OCI-LY1 (cell line): Measurements from ENCODE around the gene FTO.

Source experiments
- H2AFZ ChIP-seq: fragments of 200-600 bp; sonication (generic), shearing (Covaris generic); 2 replicates; pipeline ENCODE4 v1.6.0; 2014; ENCODE audit warnings: antibody characterized with exemption, mild to moderate bottlenecking, low read length
- H3F3A ChIP-seq: fragments of 200-600 bp; sonication (generic), shearing (Covaris generic); 2 replicates; pipeline ENCODE4 v1.6.0; 2014; ENCODE audit warnings: mild to moderate bottlenecking, antibody characterized with exemption, low read length, moderate library complexity; ENCODE audit not compliant: insufficient read depth
- H3K27ac ChIP-seq: fragments of 200-600 bp; sonication (generic); 2 replicates; pipeline ENCODE4 v1.5.1; 2014; ENCODE audit warnings: low read length, mixed run types, mild to moderate bottlenecking, low read depth; ENCODE audit not compliant: poor library complexity, severe bottlenecking
- H3K27me3 ChIP-seq: fragments of 200-600 bp; sonication (generic); 2 replicates; pipeline ENCODE4 v1.6.0; 2014; ENCODE audit warnings: antibody characterized with exemption, mild to moderate bottlenecking, low read length, moderate library complexity; ENCODE audit not compliant: insufficient read depth
- H3K36me3 ChIP-seq: fragments of 200-600 bp; sonication (generic); 2 replicates; pipeline ENCODE4 v1.6.1; 2014; ENCODE audit warnings: mild to moderate bottlenecking, antibody characterized with exemption, low read length, moderate library complexity, mixed read lengths; ENCODE audit not compliant: insufficient read depth
- H3K4me1 ChIP-seq: fragments of 200-600 bp; sonication (generic); 2 replicates; pipeline ENCODE4 v1.5.1; 2014; ENCODE audit warnings: mild to moderate bottlenecking, low read length, moderate library complexity; ENCODE audit not compliant: insufficient read depth, severe bottlenecking
- H3K4me2 ChIP-seq: fragments of 200-600 bp; sonication (generic), shearing (Covaris generic); 2 replicates; pipeline ENCODE4 v1.6.1; 2014; ENCODE audit warnings: low read length
- H3K4me3 ChIP-seq: fragments of 200-600 bp; sonication (generic); 2 replicates; pipeline ENCODE4 v1.5.1; 2014; ENCODE audit warnings: low read length, low read depth, mild to moderate bottlenecking, mixed read lengths; ENCODE audit not compliant: poor library complexity, severe bottlenecking
- H3K79me2 ChIP-seq: fragments of 200-600 bp; shearing (Covaris generic); 2 replicates; pipeline ENCODE4 v1.6.1; 2016; ENCODE audit warnings: mixed run types, low read length, mixed read lengths; ENCODE audit not compliant: insufficient read depth
- H3K9ac ChIP-seq: fragments of 200-600 bp; sonication (generic), shearing (Covaris generic); 2 replicates; pipeline ENCODE4 v1.6.1; 2014; ENCODE audit warnings: mild to moderate bottlenecking, low read length, mixed read lengths
- H3K9me2 ChIP-seq: fragments of 200-600 bp; sonication (generic), shearing (Covaris generic); 2 replicates; pipeline ENCODE4 v1.6.1; 2014; ENCODE audit warnings: low read depth, mild to moderate bottlenecking, low read length, mixed read lengths
- H3K9me3 ChIP-seq: fragments of 200-600 bp; shearing (Covaris generic); 2 replicates; pipeline ENCODE4 v1.6.1; 2014; ENCODE audit warnings: low read length, mixed read lengths
- H4K20me1 ChIP-seq: fragments of 200-600 bp; sonication (generic), shearing (Covaris generic); 2 replicates; pipeline ENCODE4 v1.6.0; 2016; ENCODE audit warnings: mild to moderate bottlenecking, low read length; ENCODE audit not compliant: insufficient read depth
- EZH2 ChIP-seq: fragments of 200-600 bp; sonication (generic), shearing (Covaris generic); IDR thresholded peaks from 2 replicates; pipeline ENCODE4 v1.8.0; 2017; ENCODE audit warnings: borderline replicate concordance, mixed run types, mild to moderate bottlenecking, antibody characterized with exemption, low read length, moderate library complexity, mixed read lengths
- TF ChIP-seq, protein P1 (sequence below): fragments of 200-600 bp; sonication (generic), shearing (Covaris generic); IDR thresholded peaks from 2 replicates; pipeline ENCODE4 v1.5.1; 2017; ENCODE audit warnings: mild to moderate bottlenecking, antibody characterized with exemption, low read length, moderate library complexity, mixed read lengths

The FTO gene

DNA sequence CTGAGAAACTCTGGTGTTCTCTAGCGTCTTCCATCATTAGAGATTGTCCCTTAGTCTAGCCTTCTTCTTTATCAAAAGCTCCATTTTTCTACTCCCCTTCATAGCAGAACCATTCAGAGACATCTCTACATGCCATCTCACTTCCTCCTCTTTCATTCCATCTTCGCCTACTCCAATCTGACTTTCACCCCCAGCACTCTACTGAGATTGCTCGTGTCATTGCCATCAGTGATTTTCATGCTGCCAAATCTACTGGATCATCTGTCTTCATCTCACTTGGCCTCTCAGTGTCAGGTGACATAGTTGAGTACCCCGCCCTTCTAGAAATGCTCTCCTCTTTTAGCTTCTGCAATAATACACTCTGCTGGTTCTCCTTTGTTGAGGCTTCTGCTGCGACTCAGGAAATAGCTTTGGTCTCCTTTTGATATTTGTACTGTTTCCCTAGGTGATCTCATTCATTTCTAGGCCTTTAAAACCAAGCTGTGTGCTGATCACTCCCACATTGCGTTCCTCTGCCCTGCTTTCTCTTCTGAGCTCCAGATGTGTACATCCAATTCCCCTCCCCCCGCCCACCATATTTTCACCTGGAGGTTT lies 119.1 kb downstream of the FTO start:
- H3K9me2 ChIP-seq, result no peaks in the 10 kb centered on the region
- H3K4me2 ChIP-seq, result no peak overlapping the region
- no peaks in the 10 kb centered on the region for H4K20me1 ChIP-seq
- no peaks in the 10 kb centered on the region for H3K27me3 ChIP-seq
- H3K79me2 ChIP-seq, result no peaks in the 10 kb centered on the region
- no peaks in the 10 kb centered on the region for H3F3A ChIP-seq
- H3K4me3 ChIP-seq, result no peak overlapping the region
- no peak overlapping the region for H3K9ac ChIP-seq
- no peaks in the 10 kb centered on the region for H3K9me3 ChIP-seq
- H3K4me1 ChIP-seq, result peaks cover 8% of the 10 kb centered on the region
- H3K27ac ChIP-seq, result no peak overlapping the region
- H2AFZ ChIP-seq, result no peak overlapping the region
- TF ChIP-seq EZH2, result no peak
- TF ChIP-seq, protein P1, sequence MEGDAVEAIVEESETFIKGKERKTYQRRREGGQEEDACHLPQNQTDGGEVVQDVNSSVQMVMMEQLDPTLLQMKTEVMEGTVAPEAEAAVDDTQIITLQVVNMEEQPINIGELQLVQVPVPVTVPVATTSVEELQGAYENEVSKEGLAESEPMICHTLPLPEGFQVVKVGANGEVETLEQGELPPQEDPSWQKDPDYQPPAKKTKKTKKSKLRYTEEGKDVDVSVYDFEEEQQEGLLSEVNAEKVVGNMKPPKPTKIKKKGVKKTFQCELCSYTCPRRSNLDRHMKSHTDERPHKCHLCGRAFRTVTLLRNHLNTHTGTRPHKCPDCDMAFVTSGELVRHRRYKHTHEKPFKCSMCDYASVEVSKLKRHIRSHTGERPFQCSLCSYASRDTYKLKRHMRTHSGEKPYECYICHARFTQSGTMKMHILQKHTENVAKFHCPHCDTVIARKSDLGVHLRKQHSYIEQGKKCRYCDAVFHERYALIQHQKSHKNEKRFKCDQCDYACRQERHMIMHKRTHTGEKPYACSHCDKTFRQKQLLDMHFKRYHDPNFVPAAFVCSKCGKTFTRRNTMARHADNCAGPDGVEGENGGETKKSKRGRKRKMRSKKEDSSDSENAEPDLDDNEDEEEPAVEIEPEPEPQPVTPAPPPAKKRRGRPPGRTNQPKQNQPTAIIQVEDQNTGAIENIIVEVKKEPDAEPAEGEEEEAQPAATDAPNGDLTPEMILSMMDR, result no peak
- peaks cover 10% of the 10 kb centered on the region; the same call in 1 of the 2 replicates for H3K36me3 ChIP-seq

- Histone ChIP-seq H2AFZ (no peak overlapping the region), H3K4me2 (no peak overlapping the region), H3K4me3 (no peak overlapping the region), H4K20me1 (no peaks in the 10 kb centered on the region), H3K79me2 (no peaks in the 10 kb centered on the region), H3F3A (no peaks in the 10 kb centered on the region), H3K9me3 (no peaks in the 10 kb centered on the region), H3K9me2 (no peaks in the 10 kb centered on the region), H3K27me3 (no peaks in the 10 kb centered on the region), H3K9ac (no peak overlapping the region), H3K27ac (no peak overlapping the region), H3K36me3 (peaks cover 10% of the 10 kb centered on the region; the same call in 1 of the 2 replicates), H3K4me1 (peaks cover 8% of the 10 kb centered on the region)
- TF ChIP-seq, protein P1, result no peak
- no peak for TF ChIP-seq EZH2
Observed at GRCh38 chr16:53826658-53827057, 122.7 kb downstream of the FTO start.

- no peaks in the 10 kb centered on the region for H3K9me3 ChIP-seq
- H4K20me1 ChIP-seq, result no peaks in the 10 kb centered on the region
- H3K4me1 ChIP-seq, result peaks cover 7% of the 10 kb centered on the region
- H3F3A ChIP-seq, result no peaks in the 10 kb centered on the region
- H2AFZ ChIP-seq, result no peak overlapping the region
- H3K27me3 ChIP-seq, result no peaks in the 10 kb centered on the region
- no peak overlapping the region for H3K27ac ChIP-seq
- H3K36me3 ChIP-seq, result peaks cover 10% of the 10 kb centered on the region; the same call in 1 of the 2 replicates
- H3K79me2 ChIP-seq, result no peaks in the 10 kb centered on the region
- TF ChIP-seq, protein P1, result no peak
- TF ChIP-seq EZH2, result no peak
- H3K4me3 ChIP-seq, result no peak overlapping the region
- no peak overlapping the region for H3K4me2 ChIP-seq
- H3K9me2 ChIP-seq, result no peaks in the 10 kb centered on the region
- H3K9ac ChIP-seq, result no peak overlapping the region
Observed at GRCh38 chr16:53827741-53828140, 123.8 kb downstream of the FTO start.
